AG09309 (cell line): ENCODE data around the gene COPS6.

ENCODE experiments used
- DNase-seq: peaks from one replicate; pipeline ENCODE4 v3.0.0-alpha.2; 2010; ENCODE audit warnings: low read depth
- H3K4me3 ChIP-seq: 2 replicates; pipeline ENCODE4 v1.5.1; 2011; ENCODE audit warnings: mild to moderate bottlenecking, low read depth, low read length, moderate library complexity; ENCODE audit not compliant: control insufficient read depth
- CTCF ChIP-seq: IDR thresholded peaks from 2 replicates; pipeline ENCODE4 v1.5.1; 2011; ENCODE audit warnings: mild to moderate bottlenecking, low read depth, low read length, inconsistent platforms; ENCODE audit not compliant: insufficient read depth, control insufficient read depth; ENCODE audit errors: missing control alignments

The COPS6 gene

GRCh38 chr7:100105534-100105933 is 16.8 kb downstream of the COPS6 start:
- DNase-seq: no peak
- no peak for TF ChIP-seq CTCF
- H3K4me3 ChIP-seq: no peak overlapping the region

- no peak for DNase-seq
- H3K4me3 ChIP-seq: no peak overlapping the region
- no peak for TF ChIP-seq CTCF
Observed at GRCh38 chr7:100106633-100107032, 17.9 kb downstream of the COPS6 start.

GRCh38 chr7:100107125-100107737 is 18.5 kb downstream of the COPS6 start:
- TF ChIP-seq CTCF: no peak

GRCh38 chr7:100107890-100108289 is 19.1 kb downstream of the COPS6 start:
- no peak for DNase-seq
- TF ChIP-seq CTCF: no peak
- no peak overlapping the region for H3K4me3 ChIP-seq

More at GRCh38 chr7:100107125-100107737, 18.5 kb downstream of the COPS6 start:
- no peak overlapping the region for H3K4me3 ChIP-seq
- no peak for DNase-seq

- DNase-seq: no peak
- TF ChIP-seq CTCF: no peak
- H3K4me3 ChIP-seq: no peak overlapping the region
Observed at GRCh38 chr7:100109521-100110163, 20.9 kb downstream of the COPS6 start.

- no peak overlapping the region for H3K4me3 ChIP-seq
- no peak for DNase-seq
- no peak for TF ChIP-seq CTCF
Observed at GRCh38 chr7:100111156-100111555, 22.4 kb downstream of the COPS6 start.
